Activated CD4-positive, alpha-beta T cell treated with anti-CD3 and anti-CD28 coated beads, Interleukin-10, Interleukin-2, amounts not matched to agents 100 ng/mL and 50 ng/mL, durations not matched to agents 16 hours and 8 hours (primary cell): Measurements from ENCODE around the gene NMB.
A peak's percentile ranks its signal among the peaks of the same experiment; 100 is the strongest.
"Not testable (repeated sequence)": the region's sequence is repeated elsewhere in the genome, so short reads cannot be mapped to it uniquely, and the experiment has no call there.

Experiments
- DNase-seq: peaks from one replicate; pipeline ENCODE4 v3.0.0-alpha.2; 2020

Gene NMB

GRCh38 chr15:84658080-84658787, at the start of gene NMB:
Gene NMB (minus strand): TSS chr15:84658199. CDS start chr15:84658152, 47 bp downstream.
- DNase-seq, result peak; percentile 91

GRCh38 chr15:84703808-84704207, 45.8 kb upstream of the NMB start:
- no peak for DNase-seq

GRCh38 chr15:84702961-84703482, 45.0 kb upstream of the NMB start:
- DNase-seq, result peak; percentile 16

- peak; percentile 34 for DNase-seq
Observed at GRCh38 chr15:84699538-84700191, 41.7 kb upstream of the NMB start.

- DNase-seq, result no peak
Observed at GRCh38 chr15:84697236-84697990, 39.4 kb upstream of the NMB start.

GRCh38 chr15:84696757-84697156, 38.8 kb upstream of the NMB start:
- DNase-seq, result no peak

- no peak for DNase-seq
Observed at GRCh38 chr15:84690342-84690741, 32.3 kb upstream of the NMB start.

GRCh38 chr15:84689858-84690257, 31.9 kb upstream of the NMB start:
- DNase-seq, result no peak

- DNase-seq, result not testable (repeated sequence)
Observed at GRCh38 chr15:84686446-84686845, 28.4 kb upstream of the NMB start.

GRCh38 chr15:84685304-84685703, 27.3 kb upstream of the NMB start:
- DNase-seq, result no peak

GRCh38 chr15:84684092-84684491, 26.1 kb upstream of the NMB start:
- DNase-seq, result no peak

GRCh38 chr15:84681831-84682230, 23.8 kb upstream of the NMB start:
- peak; percentile 66 for DNase-seq

- DNase-seq, result no peak
Observed at GRCh38 chr15:84671211-84671610, 13.2 kb upstream of the NMB start.

- DNase-seq, result peak; percentile 45
Observed at GRCh38 chr15:84669726-84670125, 11.7 kb upstream of the NMB start.

GRCh38 chr15:84668221-84668982, 10.4 kb upstream of the NMB start:
- no peak for DNase-seq

GRCh38 chr15:84666373-84666772, 8.4 kb upstream of the NMB start:
- no peak for DNase-seq

- no peak for DNase-seq
Observed at GRCh38 chr15:84661001-84661400, 3.0 kb upstream of the NMB start.

GRCh38 chr15:84659904-84660781, 2.1 kb upstream of the NMB start:
- no peak for DNase-seq

GRCh38 chr15:84658788-84659411, 901 bp upstream of the NMB start:
- DNase-seq, result no peak

- DNase-seq, result no peak
Observed at GRCh38 chr15:84657748-84658079, 285 bp downstream of the NMB start.

GRCh38 chr15:84656972-84657371, 1.0 kb downstream of the NMB start:
- no peak for DNase-seq
